Measurements from ENCODE around the gene PRR4.

PRR4 gene, protein sequence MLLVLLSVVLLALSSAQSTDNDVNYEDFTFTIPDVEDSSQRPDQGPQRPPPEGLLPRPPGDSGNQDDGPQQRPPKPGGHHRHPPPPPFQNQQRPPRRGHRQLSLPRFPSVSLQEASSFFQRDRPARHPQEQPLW

DNA sequence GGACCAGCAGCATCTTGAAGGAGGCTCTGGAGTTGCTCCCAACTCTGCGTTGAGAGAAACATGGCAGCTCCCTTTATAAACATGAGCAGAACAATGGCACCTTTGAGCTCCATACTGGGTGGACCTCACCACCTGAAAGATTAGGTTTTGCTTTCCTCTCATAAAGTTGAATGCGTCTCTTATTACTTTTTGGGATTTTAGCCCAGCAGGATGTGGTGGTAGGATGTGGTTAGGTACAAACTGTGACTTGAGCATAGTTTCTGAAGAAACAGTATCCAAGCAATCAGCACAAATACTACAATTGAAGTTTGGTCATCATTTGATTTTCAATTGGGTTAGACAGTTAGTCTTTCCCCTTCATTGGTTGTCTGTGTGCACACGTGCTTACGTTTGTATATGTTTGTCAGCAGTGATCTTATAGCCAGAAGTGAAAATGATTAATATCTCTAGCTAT, at the start of gene PRR4:
PRR4 (minus strand) TSS at position 51 of the 454 bp plus-strand sequence; CDS start at position 13, 38 bp downstream.
- no peak for DNase-seq (ENCODE audit: low read depth)

DNA sequence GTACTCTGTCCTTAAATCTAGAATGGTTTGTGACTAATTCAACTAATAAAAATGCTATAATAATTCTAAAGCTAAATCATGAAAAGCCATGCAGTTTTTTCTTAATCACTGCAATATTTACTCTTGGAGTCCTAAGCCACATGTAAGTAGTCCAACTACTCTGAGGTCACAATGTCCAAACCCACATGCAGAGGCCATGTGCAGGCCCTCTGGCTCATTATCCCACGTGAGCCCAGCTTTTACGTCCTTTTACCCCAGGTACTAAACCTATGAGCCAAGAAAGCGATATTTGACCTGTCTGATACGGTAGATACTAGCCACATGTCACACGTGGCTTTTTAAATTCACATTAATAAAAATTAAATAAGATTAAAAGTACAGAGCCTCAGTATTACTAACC, 47.6 kb upstream of the PRR4 start:
- DNase-seq (ENCODE audit: low read depth): no peak

GRCh38 chr12:10891937-10892336, 42.7 kb upstream of the PRR4 start:
- DNase-seq (ENCODE audit: low read depth): no peak

GRCh38 chr12:10889226-10889625, 40.0 kb upstream of the PRR4 start:
- no peak for DNase-seq (ENCODE audit: low read depth)

GRCh38 chr12:10884086-10884725, 34.9 kb upstream of the PRR4 start, which contains the start of gene PRH1:
PRH1 (minus strand) TSS chr12:10884255; CDS start chr12:10884217, 38 bp downstream.
- DNase-seq (ENCODE audit: low read depth): no peak

GRCh38 chr12:10873378-10873777, 24.1 kb upstream of the PRR4 start:
- no peak for DNase-seq (ENCODE audit: low read depth)

GRCh38 chr12:10867381-10867780, 18.1 kb upstream of the PRR4 start:
- DNase-seq (ENCODE audit: low read depth): no peak

GRCh38 chr12:10863512-10864218, 14.4 kb upstream of the PRR4 start:
- DNase-seq (ENCODE audit: low read depth): no peak

DNA sequence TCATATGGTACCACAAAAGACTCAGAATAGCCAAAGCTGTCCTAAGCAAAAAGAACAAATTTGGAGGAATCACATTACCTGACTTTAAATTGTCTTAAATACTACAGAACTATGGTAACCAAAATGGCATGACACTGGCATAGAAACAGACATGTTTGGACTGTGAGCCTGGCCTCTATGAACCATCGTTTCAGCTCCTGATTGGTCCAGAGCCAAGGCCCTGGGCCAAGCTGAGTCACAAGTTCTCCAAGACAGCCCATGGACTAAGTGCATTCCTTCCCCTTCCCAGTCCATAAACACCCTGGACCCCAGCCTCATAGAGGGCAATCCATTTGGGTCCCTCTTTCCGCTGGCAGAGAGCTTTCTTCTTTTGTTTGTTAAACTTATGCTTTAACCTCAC, 12.1 kb upstream of the PRR4 start:
- no peak for DNase-seq (ENCODE audit: low read depth)

GRCh38 chr12:10855807-10856206, 6.5 kb upstream of the PRR4 start:
- DNase-seq (ENCODE audit: low read depth): no peak

GRCh38 chr12:10853776-10854175, 4.5 kb upstream of the PRR4 start:
- DNase-seq (ENCODE audit: low read depth): no peak

DNA sequence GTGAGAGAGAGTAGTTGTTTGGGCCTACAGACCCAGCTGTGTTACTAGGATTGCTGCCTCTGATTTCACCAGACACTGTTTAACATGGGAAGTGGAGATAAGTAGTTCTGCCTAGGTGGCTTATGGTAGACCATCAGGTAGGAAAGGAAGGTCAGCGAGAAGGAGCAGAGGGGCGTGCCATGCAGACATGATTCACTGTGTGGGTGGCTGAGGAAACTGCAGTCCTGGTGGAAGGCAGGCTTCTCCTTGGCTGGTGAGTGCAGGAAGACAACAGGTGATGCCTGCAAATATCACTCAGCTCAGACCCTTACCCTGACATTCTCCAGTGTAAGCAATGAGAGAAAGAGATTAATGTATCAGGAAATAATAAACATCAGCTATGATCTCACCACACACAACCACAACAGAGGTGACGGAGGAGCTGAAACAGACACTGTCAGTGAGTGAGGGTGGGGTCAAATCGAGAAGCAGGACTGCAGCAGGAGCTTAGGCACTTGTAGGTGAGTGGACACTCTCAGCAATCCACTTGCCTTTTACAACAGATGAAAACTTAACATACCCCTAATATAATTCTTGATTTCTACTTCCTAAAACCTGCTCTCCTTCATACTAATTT, 2.1 kb upstream of the PRR4 start:
- DNase-seq (ENCODE audit: low read depth): no peak

DNA sequence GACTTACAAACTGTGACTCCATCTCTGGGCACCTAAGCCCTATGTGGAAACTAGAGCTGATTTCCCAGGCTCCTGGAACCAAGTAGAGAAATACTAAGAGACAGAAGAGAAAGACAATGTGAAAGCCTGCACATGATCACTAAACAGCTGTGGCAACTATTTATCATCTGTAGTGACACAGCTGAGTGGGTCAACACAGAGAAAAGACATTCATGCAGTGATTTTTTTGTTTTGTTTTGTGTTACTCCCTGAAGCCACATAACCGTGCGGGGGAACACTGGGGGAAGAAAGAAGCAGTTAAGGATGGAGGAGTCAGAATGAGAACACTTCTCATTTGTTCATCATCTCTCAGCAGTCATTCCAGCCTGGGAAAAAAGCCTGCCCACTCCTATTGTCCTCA, 1.5 kb downstream of the PRR4 start:
- DNase-seq (ENCODE audit: low read depth): no peak

GRCh38 chr12:10842862-10843261, 6.4 kb downstream of the PRR4 start:
- DNase-seq (ENCODE audit: low read depth): no peak

DNA sequence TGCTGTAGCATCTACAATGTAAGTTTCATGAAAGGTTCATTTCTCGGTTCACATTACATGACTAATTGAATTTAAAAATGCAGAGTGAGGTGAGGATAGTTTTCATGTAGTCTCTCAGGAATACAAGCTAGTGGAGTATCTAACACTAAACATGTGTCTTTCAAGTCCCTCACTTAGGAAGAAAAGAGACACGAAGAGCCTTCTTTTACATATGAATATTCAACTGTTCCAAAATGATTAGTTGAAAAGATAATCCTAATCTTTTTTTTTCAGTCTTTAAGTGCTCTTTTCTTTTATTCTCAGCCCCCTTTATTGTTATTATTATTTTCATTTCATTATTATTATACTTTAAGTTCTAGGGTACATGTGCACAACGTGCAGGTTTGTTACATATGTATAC, 10.8 kb downstream of the PRR4 start:
- DNase-seq (ENCODE audit: low read depth): no peak

- no peak for DNase-seq (ENCODE audit: low read depth)
Observed at GRCh38 chr12:10829994-10830393, 19.3 kb downstream of the PRR4 start.

DNA sequence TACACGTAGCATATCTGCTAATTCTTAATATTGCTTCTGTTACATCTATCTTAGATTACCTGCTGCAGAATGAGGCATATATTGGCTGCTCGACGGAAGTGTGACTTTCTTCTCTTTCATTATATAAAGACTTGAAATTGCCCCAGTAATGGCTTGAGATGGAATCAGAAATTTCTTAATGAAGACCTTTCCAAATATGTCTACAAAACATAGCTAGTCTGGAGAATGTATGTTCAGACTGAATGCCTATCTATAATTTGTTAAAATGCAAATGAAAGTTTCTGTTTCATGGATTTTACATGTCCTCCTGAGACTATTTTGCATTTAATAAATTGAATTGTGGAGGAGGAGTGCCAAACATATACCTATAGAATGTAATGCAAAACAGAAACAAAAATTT, 23.0 kb downstream of the PRR4 start, which contains the start of gene TAS2R10:
TAS2R10 (minus strand) TSS at position 101 of the 400 bp plus-strand sequence; CDS start at position 12, 89 bp downstream.
- no peak for DNase-seq (ENCODE audit: low read depth)

- no peak for DNase-seq (ENCODE audit: low read depth)
Observed at GRCh38 chr12:10824957-10825356, 24.3 kb downstream of the PRR4 start.

GRCh38 chr12:10811883-10812536, 37.3 kb downstream of the PRR4 start:
- no peak for DNase-seq (ENCODE audit: low read depth)

DNA sequence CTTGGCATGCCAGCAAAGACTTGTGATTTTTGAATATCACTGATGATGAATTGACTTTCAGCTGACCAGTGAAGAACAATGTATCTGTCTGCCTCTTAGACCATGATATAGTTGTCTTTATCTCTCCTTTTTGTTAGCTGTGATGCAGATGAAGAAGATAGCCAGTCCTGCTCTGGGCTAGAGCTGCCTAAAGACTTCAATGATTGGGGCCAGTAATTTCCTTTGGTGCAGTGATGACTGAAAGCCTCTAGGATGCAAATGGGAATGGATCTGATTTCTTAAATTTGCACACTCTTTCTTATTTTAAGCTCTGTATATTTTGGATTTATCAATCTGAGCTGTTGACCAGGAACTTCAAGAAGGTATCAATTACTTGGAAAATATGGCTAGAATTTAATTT, 39.2 kb downstream of the PRR4 start, which contains the start of gene TAS2R9:
TAS2R9 (minus strand) TSS at position 101 of the 400 bp plus-strand sequence; CDS start at position 8, 93 bp downstream.
- no peak for DNase-seq (ENCODE audit: low read depth)

GRCh38 chr12:10807186-10807585, 42.1 kb downstream of the PRR4 start, which contains the start of gene TAS2R8:
TAS2R8 (minus strand) TSS chr12:10807286; CDS start chr12:10806980, 306 bp downstream.
- DNase-seq (ENCODE audit: low read depth): no peak

DNA sequence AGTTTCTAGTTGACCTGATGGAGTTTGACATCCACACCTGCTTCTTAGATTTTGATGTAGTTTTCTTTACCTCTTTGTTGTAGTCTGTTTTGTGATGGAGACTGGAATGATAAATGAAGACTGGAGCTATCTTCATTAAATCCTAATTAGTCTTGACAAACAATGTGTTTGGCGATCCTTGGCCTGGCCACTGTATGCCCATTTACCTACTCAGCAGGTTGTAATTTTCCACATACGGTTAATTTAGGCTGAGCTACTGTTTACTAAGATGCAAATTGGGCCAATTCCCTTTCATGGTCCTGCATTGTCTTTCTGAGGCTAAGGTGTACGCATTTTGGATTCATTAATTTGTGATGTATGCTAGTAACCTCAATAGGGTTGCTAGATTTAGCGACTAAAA, 46.7 kb downstream of the PRR4 start, which contains the start of gene TAS2R7:
TAS2R7 (minus strand) TSS at position 41 of the 400 bp plus-strand sequence. CDS start 57 bp downstream, outside the sequence.
- DNase-seq (ENCODE audit: low read depth): no peak

Data from HS-5 (cell line).